HEK293 (cell line): ENCODE data around the gene TNFAIP8.

Source experiments
- CTCF ChIA-PET: fragments of 350-600 bp; formaldehyde crosslinking; extraction: SDS; loops from one replicate; lab custom pipeline; 2021; ENCODE audit warnings: antibody characterized with exemption; lab: Yijun Ruan, JAX
- POLR2A ChIA-PET: fragments of 300-600 bp; formaldehyde crosslinking; extraction: SDS; loops from one replicate; lab custom pipeline; 2020; ENCODE audit warnings: antibody characterized with exemption, inconsistent platforms; lab: Yijun Ruan, JAX
- H3K27ac ChIP-seq: fragments of 200-500 bp; sonication (Bioruptor generic); 2 replicates; pipeline ENCODE4 v1.5.1; 2014; ENCODE audit warnings: low read depth, low read length, control low read depth, inconsistent platforms; ENCODE audit errors: extremely low read depth
- H3K36me3 ChIP-seq, 2 experiments: fragments of 200-500 bp in 1 of 2; sonication (Bioruptor generic) in 1 of 2; 1 replicate in 1 of 2; 2 replicates in 1 of 2; pipeline ENCODE4 v1.5.1; 2014 to 2017; ENCODE audit warnings: inconsistent platforms in 2 of 2, low read length in 2 of 2; ENCODE audit not compliant: control insufficient read depth in 2 of 2, insufficient read depth in 1 of 2
- H3K4me1 ChIP-seq: fragments of 200-500 bp; sonication (Bioruptor generic); 2 replicates; pipeline ENCODE4 v1.5.1; 2014; ENCODE audit warnings: mild to moderate bottlenecking, low read length, inconsistent platforms; ENCODE audit not compliant: control insufficient read depth, insufficient read depth
- H3K4me3 ChIP-seq: 2 replicates; pipeline ENCODE4 v1.5.1; 2011; ENCODE audit warnings: low read depth, mild to moderate bottlenecking, control low read depth, low read length, moderate library complexity
- H3K9me3 ChIP-seq: fragments of 200-500 bp; sonication (Bioruptor generic); 2 replicates; pipeline ENCODE4 v1.5.1; 2014; ENCODE audit warnings: low read depth, low read length, inconsistent platforms; ENCODE audit not compliant: control insufficient read depth, insufficient read depth
- FEZF1 ChIP-seq: fragments of 450-650 bp; formaldehyde crosslinking; IDR thresholded peaks from 2 replicates; pipeline ENCODE4 v1.5.1; 2016; ENCODE audit warnings: missing biosample characterization, missing genetic modification characterization
- MZF1 ChIP-seq: fragments of 450-650 bp; formaldehyde crosslinking; IDR thresholded peaks from 2 replicates; pipeline ENCODE4 v1.5.1; 2017; ENCODE audit warnings: missing biosample characterization, missing genetic modification characterization, borderline replicate concordance
- PBX3 ChIP-seq: sonication (generic); formaldehyde crosslinking; IDR thresholded peaks from 2 replicates; pipeline ENCODE4 v1.8.1; 2022; ENCODE audit warnings: mild to moderate bottlenecking, moderate library complexity, missing genetic modification reagents
- PRDM6 ChIP-seq: fragments of 450-650 bp; formaldehyde crosslinking; IDR thresholded peaks from 2 replicates; pipeline ENCODE4 v1.5.1; 2017; ENCODE audit warnings: missing biosample characterization, missing genetic modification characterization
- SETDB1 ChIP-seq: IDR thresholded peaks from one replicate; pipeline ENCODE4 v1.6.1; 2017; ENCODE audit warnings: mild to moderate bottlenecking, low read length, moderate library complexity, mixed read lengths; ENCODE audit not compliant: insufficient read length
- SP7 ChIP-seq: fragments of 450-650 bp; formaldehyde crosslinking; IDR thresholded peaks from 2 replicates; pipeline ENCODE4 v1.5.1; 2016; ENCODE audit warnings: missing biosample characterization, missing genetic modification characterization
- TCF7L2 ChIP-seq: IDR thresholded peaks from 2 replicates; pipeline ENCODE4 v1.6.1; 2011; ENCODE audit warnings: low read depth, mild to moderate bottlenecking, inconsistent platforms, low read length, moderate library complexity, borderline replicate concordance
- TSHZ1 ChIP-seq: fragments of 450-650 bp; formaldehyde crosslinking; IDR thresholded peaks from 2 replicates; pipeline ENCODE4 v1.5.1; 2016; ENCODE audit warnings: missing biosample characterization, missing genetic modification characterization, borderline replicate concordance
- ZFP69B ChIP-seq: fragments of 450-650 bp; formaldehyde crosslinking; IDR thresholded peaks from 2 replicates; pipeline ENCODE4 v1.5.1; 2016; ENCODE audit warnings: missing biosample characterization, missing genetic modification characterization
- ZNF175 ChIP-seq: fragments of 450-650 bp; formaldehyde crosslinking; IDR thresholded peaks from 2 replicates; pipeline ENCODE4 v1.5.1; 2016; ENCODE audit warnings: missing biosample characterization, missing genetic modification characterization
- ZNF239 ChIP-seq: fragments of 450-650 bp; formaldehyde crosslinking; IDR thresholded peaks from 2 replicates; pipeline ENCODE4 v1.5.1; 2016; ENCODE audit warnings: missing biosample characterization, missing genetic modification characterization
- ZNF510 ChIP-seq: fragments of 450-650 bp; formaldehyde crosslinking; IDR thresholded peaks from 2 replicates; pipeline ENCODE4 v1.5.1; 2018; ENCODE audit warnings: mild to moderate bottlenecking, missing genetic modification characterization, missing biosample characterization; ENCODE audit not compliant: insufficient replicate concordance
- ZNF629 ChIP-seq: fragments of 450-650 bp; formaldehyde crosslinking; IDR thresholded peaks from 2 replicates; pipeline ENCODE4 v1.5.1; 2017; ENCODE audit warnings: missing biosample characterization, missing genetic modification characterization
- ZNF645 ChIP-seq: fragments of 450-650 bp; formaldehyde crosslinking; IDR thresholded peaks from 2 replicates; pipeline ENCODE4; 2016; ENCODE audit warnings: missing biosample characterization, missing genetic modification characterization
- ZNF677 ChIP-seq: fragments of 450-650 bp; IDR thresholded peaks from 2 replicates; pipeline ENCODE4 v1.5.0; 2018; ENCODE audit warnings: missing biosample characterization, mild to moderate bottlenecking, missing genetic modification characterization, moderate library complexity
- ZNF747 ChIP-seq: fragments of 450-650 bp; formaldehyde crosslinking; IDR thresholded peaks from 2 replicates; pipeline ENCODE4 v1.5.1; 2016; ENCODE audit warnings: missing biosample characterization, missing genetic modification characterization
- ZNF785 ChIP-seq: fragments of 450-650 bp; formaldehyde crosslinking; IDR thresholded peaks from 2 replicates; pipeline ENCODE4 v1.5.1; 2016; ENCODE audit warnings: missing biosample characterization, missing genetic modification characterization
- ZNF792 ChIP-seq: fragments of 450-650 bp; formaldehyde crosslinking; IDR thresholded peaks from 2 replicates; pipeline ENCODE4 v1.5.1; 2016; ENCODE audit warnings: missing biosample characterization, missing genetic modification characterization

TNFAIP8 gene

GRCh38 chr5:119389288-119390030, 33.6 kb downstream of the TNFAIP8 start:
- peaks cover 0 to 3% of the 10 kb centered on the region in 2 experiments; a peak in 1 of 3 replicates for H3K36me3 ChIP-seq
- POLR2A ChIA-PET = no interaction called here
- H3K9me3 ChIP-seq = no peaks in the 10 kb centered on the region
- peaks cover 27% of the 10 kb centered on the region for H3K4me1 ChIP-seq
- CTCF ChIA-PET = interaction anchor here (0.6 to 1.2 kb wide), 4 partner anchors 9 to 74 kb away, joined by 3 to 4 read pairs (median 3); no protein-coding TSS in a partner anchor
- H3K4me3 ChIP-seq = no peak overlapping the region
- TF ChIP-seq ZFP69B (tag by site-specific recombination) (no peak), ZNF629 (tag by site-specific recombination) (no peak), ZNF792 (tag by site-specific recombination) (no peak), PRDM6 (tag by site-specific recombination) (0 out of 2 replicates have a peak, but pooled peaks have one; percentile 16), ZNF175 (tag by site-specific recombination) (no peak), ZNF645 (no peak), SP7 (tag by site-specific recombination) (no peak), ZNF677 (no peak), FEZF1 (peak; percentile 43)
- no peak overlapping the region for H3K27ac ChIP-seq

GRCh38 chr5:119390404-119390803, 34.6 kb downstream of the TNFAIP8 start:
- no peak overlapping the region for H3K4me3 ChIP-seq
- H3K4me1 ChIP-seq = peaks cover 27% of the 10 kb centered on the region
- ChIA-PET CTCF (interaction anchor here (1.1 to 1.2 kb wide), 2 partner anchors 21 to 75 kb away, joined by 3 to 4 read pairs; no protein-coding TSS in a partner anchor), POLR2A (no interaction called here)
- no peaks in the 10 kb centered on the region for H3K9me3 ChIP-seq
- TF ChIP-seq ZNF629 (tag by site-specific recombination) (no peak), SETDB1 (no peak), TSHZ1 (tag by site-specific recombination) (no peak), MZF1 (no peak), ZNF792 (tag by site-specific recombination) (no peak), ZNF747 (tag by site-specific recombination) (no peak), ZNF239 (no peak)
- peaks cover 0 to 3% of the 10 kb centered on the region in 2 experiments; a peak in 1 of 3 replicates for H3K36me3 ChIP-seq
- no peak overlapping the region for H3K27ac ChIP-seq

- ChIA-PET CTCF (interaction anchor here (0.7 to 1.2 kb wide), 2 partner anchors 19 to 124 kb away, joined by 3 to 5 read pairs; no protein-coding TSS in a partner anchor), POLR2A (no interaction called here)
- no peaks in the 10 kb centered on the region for H3K9me3 ChIP-seq
- TF ChIP-seq ZNF785 (tag by site-specific recombination) (no peak), ZNF510 (tag by site-specific recombination) (no peak), TCF7L2 (no peak), PBX3 (CRISPR knock-in tag) (no peak)
- no peak overlapping the region for H3K27ac ChIP-seq
- H3K4me1 ChIP-seq = peaks cover 2% of the 10 kb centered on the region; the same call in 1 of the 2 replicates
- no peak overlapping the region for H3K4me3 ChIP-seq
- H3K36me3 ChIP-seq = peaks cover 0 to 3% of the 10 kb centered on the region in 2 experiments; a peak in 1 of 3 replicates
These were observed 37.4 kb downstream of the TNFAIP8 start for GRCh38 chr5:119393201-119393691.
